GM21529 (cell line): ENCODE results near the gene SFRP5.

Source experiments
- ATAC-seq: cut with Tn5 transposase; IDR thresholded peaks from one replicate; pipeline ENCODE4 v1.9.1; 2021; ENCODE audit not compliant: unreplicated experiment

SFRP5 gene

DNA sequence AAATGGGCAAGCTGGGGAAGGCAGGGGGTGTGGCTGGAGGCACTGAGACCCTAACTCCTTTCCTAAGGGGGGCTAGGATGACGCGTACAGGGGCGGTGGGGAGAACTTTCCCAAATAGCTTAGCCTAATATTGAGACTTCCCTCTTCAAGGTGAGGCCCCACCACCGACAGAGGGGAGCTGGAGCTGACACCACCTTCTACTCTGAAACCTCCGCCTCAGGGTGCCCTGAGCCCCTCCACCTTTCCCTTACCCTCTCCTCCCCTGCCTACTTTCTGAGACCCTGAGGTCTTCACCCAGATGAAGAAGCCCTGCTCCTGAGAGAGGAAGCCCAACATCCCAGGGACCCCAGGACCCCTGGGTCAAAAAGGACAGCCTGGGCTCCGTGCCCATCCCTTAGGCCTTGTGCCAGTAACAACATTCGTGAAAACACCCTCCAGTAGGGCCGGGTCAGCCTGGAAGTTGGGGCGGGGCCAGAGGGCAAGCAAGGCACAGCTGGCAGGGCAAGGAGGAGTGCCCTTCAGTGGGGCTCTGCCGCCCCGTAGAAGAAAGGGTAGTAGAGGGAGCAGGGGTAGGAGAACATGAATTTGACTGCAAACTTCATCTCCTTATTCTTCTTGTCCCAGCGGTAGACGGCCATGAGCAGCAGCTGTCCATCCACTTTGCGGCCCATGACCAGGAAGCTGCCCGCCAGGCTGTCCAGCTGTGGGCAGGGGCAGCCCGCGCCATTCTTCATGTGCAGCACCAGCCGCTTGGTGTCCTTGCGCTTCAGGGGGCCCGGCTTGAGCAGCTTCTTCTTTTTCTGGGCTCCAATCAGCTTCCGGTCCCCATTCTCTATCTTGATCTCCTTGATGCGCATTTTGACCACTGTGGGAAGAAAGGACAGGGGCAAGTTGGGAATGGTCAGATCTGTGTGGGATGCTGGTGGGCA lies 4.5 kb downstream of the SFRP5 start:
- ATAC-seq, result no peak

DNA sequence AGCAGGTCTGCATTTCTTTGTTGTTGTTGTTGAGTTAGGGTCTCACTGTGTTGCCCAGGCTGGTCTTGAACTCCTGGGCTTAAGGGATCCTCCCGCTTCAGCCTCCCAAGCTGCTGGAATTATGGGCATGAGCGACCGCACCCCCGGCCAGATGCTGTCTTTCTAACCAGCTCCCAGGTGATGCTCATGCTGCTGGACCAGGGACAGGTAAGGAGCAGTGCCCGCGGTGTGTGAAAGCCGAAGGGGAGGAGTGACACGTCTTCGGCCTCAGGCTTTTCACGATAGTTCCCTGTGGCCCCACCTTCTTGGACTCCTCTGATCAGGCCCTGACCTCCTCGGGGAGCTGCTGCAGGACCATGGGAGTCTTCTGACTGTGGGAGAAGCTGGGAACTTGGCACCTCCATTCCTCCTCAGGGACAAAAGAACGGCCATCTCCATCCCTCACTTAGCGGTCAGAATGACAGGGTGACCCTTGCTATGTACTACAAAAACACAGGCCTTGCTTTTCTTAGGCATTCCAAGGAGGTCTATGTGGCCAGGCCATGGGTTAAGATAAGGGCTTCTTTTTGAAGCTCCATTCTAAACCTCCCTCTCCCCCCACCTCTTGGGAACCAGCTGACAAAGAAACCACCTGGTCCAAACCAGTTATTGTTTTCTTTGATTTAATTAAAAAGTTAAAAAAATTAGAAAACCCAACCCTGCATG lies 5.5 kb downstream of the SFRP5 start:
- ATAC-seq, result no peak

DNA sequence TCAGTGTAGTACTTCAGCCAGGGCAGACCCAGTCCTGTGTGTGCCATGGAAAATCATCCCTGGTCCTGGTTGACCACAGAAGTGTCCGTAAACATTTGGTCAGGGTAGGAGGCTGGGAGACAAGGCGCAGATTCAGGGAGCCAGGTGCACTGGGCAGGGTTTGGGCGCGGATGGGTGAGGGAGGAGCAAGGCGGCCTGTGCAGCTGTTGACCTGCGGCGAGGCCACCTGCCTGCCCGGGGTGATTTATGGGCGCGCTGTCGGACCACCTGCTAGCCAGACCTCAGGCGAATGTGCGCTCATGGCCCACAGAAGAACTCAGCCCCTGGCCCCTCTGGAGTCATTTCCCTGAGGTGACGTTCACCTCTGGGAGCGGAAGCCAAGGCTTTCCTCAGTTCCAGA lies 6.6 kb downstream of the SFRP5 start:
- no peak for ATAC-seq

DNA sequence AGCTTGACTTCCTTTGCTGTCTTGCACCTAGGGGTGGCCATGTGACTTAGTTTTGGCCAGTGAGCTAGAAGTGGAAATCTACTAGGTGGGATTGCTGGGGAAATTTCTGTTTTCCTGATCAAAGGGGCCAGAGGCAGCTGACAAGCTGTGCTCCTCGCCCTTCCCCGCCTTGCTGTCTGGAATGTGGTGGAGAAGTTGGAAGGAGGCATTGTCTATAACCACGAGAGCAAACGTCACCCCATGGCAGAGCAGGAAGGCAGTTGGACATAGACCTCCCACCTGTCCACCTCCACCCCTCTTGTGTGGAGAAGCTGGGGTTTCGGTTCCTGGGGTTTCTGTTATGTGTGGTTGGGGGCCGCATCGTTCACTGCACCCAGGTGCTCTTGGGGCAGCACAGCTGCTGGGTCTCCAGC lies 7.3 kb downstream of the SFRP5 start:
- no peak for ATAC-seq

DNA sequence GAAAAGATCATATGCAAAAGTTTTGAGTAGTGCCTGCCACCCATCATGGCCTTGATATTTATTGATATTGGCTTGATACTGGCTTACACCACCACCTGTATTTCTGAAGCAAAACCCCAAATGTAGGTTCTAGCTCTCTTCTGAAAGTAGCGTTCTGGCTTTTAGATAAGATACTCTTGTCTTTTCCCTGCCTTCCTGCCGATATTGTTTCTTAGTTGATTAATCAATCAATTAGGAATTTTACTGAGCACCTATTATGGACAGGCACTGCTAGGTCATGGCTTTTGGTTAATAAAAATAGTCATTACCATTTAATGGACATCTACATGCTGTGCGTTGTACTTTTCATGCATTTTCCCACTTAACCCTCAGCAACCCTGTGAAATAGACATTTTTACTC lies 7.9 kb downstream of the SFRP5 start:
- no peak for ATAC-seq

DNA sequence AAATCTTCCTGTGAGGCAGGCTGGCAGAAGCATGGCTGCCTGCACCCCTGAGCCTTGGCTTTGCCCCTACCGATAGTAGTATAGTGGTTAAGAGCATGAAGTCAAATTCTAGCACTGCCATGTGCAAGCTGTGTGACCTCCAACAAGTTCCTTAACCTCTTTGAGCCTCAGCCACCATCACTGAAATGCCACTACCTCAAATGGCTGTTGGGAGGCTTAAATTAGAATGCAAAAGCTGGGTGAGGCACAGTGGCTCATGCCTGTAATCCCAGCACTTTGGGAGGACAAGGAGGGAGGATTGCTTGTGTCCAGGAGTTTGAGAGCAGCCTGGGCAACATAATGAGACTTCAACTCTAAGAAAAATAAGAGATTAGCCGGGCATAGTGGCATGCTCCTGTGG lies 8.4 kb downstream of the SFRP5 start:
- no peak for ATAC-seq

DNA sequence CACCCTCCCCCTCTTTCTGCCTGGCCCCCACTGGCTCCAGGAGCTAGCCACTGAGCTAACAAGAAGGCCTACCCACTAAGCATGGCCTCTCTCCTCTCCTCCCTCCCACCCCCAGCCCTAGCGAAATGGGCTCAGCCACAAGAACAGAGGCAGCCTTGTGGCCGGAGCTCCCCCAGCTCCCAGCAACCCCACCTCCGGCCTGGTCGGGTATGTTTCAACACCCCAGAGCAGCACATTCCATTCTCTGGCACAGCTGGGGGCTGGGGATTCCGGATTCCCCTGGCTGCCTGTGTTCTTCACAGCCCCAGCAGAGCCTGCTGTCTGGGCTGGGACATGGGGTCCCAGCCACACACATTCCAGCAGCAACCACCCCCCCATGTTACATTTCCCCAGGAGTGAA lies 9.0 kb downstream of the SFRP5 start:
- ATAC-seq, result no peak

DNA sequence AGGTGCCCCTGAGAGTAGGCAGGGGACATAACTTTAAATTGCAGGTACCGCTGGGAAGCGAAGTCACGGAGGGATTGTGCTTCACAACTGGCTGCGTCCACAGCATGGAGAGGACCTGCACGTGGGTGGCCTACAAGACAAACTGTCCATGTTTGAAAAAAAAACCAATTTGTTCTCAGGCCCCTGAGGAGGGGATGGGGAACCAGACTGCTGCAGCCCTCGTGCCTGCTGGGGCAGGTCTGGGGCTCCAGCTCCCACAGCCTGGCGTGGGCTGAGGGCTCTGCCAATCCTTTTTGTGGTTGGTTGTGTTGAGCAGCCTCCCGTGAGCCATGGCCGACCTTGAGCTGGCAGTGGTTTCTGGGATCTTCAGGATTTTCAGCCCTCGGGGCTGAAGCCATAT lies 9.7 kb downstream of the SFRP5 start:
- ATAC-seq, result no peak

DNA sequence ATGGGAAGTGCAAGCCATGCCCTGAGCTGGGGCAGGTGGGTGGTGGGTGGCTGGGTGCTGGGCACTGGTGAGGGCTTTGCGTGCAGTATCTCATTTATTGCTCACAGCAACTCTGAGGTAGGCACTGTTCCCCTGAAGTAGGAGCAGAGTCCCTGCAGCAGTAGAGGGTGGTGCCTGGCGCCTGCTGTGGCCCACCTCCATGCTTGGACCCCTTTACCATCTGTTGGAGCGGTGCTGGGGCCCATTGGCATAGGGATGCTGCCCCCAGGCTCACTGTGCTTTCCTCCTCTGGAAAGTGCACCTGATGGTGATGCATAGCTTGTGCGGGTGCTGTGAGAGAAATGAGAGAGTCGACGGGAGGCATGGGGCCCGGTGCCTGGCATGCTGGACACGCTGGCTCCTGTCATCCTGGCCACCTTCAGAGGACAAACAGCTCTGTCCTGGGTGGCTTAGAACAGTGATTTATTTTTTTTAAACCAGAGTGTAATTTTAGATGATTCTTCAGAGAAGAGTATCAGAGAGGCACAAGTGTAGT lies 10.4 kb downstream of the SFRP5 start:
- no peak for ATAC-seq

DNA sequence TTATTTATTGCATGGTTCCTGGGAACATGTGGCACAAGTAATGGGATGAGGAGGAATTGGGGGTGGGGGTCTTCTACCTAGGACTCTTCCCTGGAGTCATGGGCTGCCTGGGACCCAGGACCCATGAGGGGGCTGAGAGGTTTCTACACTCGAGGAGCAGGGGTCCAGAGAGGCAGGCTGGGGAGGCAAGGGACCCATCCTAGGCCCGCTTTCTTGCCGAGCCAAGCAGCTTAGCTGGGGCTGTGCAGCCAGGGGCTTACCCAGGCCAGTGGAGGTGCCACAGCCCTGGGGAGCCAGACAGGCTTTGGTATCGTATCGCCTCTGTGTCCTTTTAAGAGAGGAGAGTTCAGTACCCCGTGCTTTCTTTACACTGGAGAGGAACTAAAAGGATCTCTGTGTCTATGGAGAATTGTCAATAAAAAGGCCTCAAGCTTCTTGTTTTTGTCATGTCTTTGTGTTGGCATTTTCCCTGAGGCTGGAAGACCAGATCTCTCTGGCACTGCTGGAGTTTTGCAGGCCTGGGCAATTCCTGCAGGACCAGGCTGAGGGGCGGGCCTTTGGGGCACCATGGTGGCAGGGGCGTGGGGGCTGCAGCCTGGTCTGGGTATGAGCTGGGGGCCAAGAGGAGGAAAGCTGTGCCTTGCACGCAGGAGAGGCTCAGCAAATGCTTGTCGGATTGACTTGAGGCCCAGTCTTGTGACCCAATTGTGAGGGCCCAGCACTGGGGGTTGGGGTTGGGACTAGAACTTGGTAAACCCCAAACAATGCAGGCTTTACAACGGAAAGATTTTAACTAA lies 11.1 kb downstream of the SFRP5 start:
- no peak for ATAC-seq

DNA sequence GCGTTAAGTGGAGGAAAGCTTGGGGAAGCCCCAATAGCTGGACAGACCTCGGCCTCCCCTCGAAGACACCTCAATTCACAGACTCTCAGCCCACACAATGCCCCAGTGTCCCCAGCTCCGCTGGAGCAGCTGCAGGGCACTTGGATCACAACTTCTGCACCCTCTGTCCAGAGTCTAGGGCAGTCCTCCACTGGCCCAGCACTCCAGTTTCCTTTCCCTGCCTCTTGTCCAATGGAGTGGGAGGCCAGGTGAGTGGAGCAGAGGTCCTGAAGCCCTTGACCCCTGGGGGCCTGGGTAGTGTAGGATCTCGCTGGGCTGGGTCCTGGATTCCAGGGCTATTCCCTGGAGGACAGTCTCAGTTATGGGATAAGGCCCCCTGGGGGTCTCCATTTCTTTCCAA lies 11.9 kb downstream of the SFRP5 start:
- ATAC-seq, result no peak

DNA sequence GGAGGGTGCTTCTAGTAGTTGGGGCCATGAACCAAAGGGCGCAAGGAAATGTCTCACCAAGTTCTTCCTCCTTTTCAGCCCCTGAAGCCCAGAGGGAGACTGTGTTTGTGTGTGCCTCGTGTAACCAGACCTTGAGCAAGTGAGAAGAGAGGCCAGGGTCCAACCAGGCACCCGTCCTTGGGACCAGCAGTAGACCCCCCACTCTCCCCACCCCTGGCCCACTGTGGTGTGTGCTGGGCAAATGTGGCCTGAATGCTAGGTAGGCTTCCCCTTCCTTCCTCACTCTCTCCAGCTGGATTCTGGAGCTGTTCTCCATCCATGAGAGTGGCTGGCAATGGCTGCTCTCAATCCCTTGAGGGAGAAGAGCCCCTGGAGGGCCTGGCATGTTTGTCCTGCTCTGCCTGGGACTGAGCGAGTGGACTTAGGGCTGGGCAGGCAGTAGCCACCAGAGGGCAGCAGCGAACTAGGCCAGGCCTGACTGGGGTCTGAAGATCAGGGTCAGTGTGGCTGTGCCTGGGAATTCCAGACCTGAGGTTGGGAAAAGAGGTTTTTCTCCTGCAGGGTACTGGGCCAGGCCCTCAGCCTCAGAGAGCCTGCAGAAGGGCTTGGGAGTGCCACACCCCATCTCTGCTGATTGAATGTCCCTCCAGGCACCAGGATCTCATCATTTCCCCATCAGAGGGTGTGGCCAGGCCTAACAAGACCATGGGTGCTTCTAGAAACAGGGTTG lies 12.5 kb downstream of the SFRP5 start:
- no peak for ATAC-seq

DNA sequence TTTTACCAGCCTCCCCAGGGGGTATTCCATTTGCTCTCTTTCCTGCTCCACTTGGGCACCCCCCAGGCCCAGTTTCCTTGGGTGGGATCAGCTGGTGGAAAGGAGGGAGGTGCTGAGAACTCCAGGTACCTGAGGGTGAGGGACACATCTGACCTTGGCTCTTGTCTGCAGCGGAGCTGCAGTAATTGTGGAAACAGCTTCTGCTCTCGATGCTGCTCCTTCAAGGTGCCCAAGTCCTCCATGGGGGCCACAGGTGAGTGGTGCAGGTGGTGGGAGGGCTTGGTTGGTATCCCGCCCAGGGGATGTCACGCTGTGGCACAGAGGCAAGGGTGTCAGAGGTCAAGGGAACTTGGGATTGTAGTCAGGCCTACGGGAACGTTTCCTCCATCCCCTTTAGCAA lies 14.3 kb downstream of the SFRP5 start:
- ATAC-seq, result no peak

DNA sequence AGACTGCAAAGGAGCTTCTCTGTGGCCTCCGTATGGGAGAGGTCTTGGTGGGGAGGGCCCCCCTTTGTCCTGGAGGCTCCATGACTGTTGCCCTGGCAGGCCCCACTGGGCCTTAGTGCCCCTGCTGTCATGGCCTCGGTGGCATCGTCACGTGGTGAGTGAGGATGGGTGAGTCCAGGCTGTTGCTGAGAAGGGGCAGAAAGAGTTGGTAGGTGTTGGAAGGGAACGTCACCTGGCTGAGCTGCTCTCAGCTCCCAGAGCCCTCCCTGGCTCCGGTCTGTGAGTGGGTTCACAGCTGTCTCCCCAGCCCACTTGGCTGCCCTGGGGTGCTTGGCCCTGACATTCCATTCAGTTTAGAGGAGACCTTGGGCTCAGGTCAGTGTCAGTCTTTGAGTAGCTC lies 16.1 kb downstream of the SFRP5 start:
- ATAC-seq, result no peak

DNA sequence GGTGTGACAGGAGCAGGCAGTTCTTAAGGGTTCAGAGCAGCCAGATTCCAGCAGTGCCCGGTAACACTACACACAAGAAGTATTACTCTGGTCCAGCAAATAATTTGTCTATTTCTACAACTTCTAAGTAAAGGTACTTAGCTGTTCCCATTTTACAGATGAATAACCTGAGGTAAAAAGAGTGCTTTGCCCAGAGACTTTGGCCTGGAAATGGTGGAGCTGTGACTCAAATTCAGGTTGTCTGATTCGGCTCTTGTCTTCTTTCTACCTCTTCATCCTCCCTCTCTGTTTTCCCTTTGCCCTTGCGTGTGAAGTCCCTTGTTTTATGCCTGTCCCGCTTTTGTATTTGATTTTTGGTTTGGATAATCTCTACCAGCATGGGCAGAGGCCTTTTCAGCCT lies 17.1 kb downstream of the SFRP5 start:
- no peak for ATAC-seq

DNA sequence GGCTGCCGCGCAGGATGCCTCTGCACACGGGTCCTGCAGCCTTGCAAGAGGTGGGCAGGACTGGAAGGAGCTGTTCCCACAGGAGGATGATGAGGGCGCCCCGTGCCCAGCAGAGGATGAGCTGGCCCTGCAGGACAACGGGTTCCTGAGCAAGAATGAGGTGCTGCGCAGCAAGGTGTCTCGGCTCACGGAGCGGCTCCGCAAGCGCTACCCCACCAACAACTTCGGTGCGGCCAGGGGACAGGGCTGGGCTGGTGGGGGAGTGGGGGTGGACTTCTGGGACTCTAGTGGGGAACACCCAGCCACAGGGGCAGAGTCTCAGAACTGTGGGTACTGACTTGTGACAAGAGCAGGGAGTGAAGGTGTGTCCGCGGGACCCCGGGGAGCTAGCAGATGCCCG lies 18.8 kb downstream of the SFRP5 start:
- ATAC-seq, result no peak

DNA sequence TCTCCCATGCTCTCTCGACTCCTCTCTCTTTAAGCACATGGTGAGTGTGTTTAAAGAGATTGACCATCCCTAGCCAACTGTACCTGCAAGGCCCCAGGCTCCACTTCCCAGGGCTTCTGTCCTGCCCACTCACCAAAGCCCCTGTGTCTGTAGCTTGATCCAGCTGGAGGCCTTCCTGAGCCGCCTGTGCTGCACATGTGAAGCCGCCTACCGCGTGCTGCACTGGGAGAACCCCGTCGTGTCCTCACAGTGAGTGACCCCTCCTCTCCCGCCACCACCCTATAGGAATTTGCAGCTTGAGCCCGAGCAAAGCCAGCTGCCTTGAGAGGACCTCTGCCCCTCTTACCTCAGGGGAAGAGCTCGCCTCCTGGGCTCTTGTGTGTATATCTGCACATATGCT lies 23.7 kb downstream of the SFRP5 start:
- no peak for ATAC-seq

DNA sequence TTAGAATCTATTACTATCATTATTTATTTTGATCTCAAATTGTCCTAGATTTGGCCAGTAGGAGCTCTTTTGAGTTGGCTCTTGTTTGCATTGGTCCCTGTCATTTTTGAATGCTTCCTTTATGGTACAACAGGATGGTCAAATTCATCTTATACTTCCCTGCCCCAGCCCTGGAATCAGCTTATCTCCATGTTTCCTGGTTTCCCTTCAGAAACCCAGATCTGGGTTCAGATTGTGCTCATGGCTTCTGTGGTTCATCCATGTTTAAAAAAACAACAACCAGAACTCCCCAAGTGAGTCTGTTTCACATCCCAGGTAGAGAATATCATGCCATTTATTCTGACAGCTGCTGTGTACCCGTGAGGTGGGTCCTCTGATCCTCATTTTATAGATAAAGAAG lies 24.2 kb downstream of the SFRP5 start:
- no peak for ATAC-seq

DNA sequence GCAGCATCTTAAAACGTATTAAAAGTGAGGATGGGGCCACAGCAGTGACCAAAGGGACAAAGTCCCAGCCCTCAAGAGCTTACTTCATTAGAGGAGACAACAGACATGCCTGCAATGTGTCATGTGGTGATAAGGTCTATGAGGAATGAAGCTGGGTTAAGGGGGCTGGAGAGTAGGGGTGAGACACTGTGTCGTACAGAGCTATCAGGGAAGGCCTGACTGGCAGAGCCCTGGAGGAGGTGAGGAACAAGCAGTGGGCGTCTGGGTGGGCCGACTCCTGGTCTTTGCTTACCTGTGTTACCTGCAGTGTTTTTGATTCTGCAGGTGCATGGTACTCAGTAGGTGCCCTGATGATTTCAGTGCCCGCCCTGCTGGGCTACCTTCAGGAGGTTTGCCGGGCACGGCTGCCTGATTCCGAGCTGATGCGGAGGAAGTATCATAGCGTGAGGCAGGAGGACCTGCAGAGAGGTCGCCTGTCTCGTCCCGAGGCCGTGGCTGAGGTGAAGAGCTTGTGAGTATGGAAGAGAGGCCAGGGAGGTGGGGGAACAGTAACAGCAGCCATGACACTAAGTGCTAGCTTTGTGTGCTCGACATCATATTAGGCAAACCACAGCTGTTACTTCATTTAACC lies 27.3 kb downstream of the SFRP5 start:
- no peak for ATAC-seq
